ENCODE measurements around the gene GABBR2.

The GABBR2 gene

GRCh38 chr9:98331536-98332259 lies 377.0 kb downstream of the GABBR2 start:
- DNase-seq: no peak

- no peak for DNase-seq
Measured at GRCh38 chr9:98330831-98331230, 377.9 kb downstream of the GABBR2 start.

GRCh38 chr9:98329904-98330303 lies 378.8 kb downstream of the GABBR2 start:
- no peak for DNase-seq

- no peak for DNase-seq
Measured at GRCh38 chr9:98329281-98329680, 379.5 kb downstream of the GABBR2 start.

- no peak for DNase-seq
Measured at GRCh38 chr9:98328770-98329169, 380.0 kb downstream of the GABBR2 start.

- DNase-seq: no peak
Measured at GRCh38 chr9:98328141-98328540, 380.6 kb downstream of the GABBR2 start.

- no peak for DNase-seq
Measured at GRCh38 chr9:98327249-98327561, 381.5 kb downstream of the GABBR2 start.

- DNase-seq: no peak
Measured at GRCh38 chr9:98326459-98327248, 382.1 kb downstream of the GABBR2 start.

GRCh38 chr9:98324801-98325200 lies 383.9 kb downstream of the GABBR2 start:
- DNase-seq: no peak

GRCh38 chr9:98323831-98324135 lies 385.0 kb downstream of the GABBR2 start:
- no peak for DNase-seq

- no peak for DNase-seq
Measured at GRCh38 chr9:98323051-98323830, 385.5 kb downstream of the GABBR2 start.

- DNase-seq: no peak
Measured at GRCh38 chr9:98321269-98321668, 387.5 kb downstream of the GABBR2 start.

GRCh38 chr9:98318834-98319478 lies 389.8 kb downstream of the GABBR2 start:
- DNase-seq: no peak

- no peak for DNase-seq
Measured at GRCh38 chr9:98318041-98318790, 390.5 kb downstream of the GABBR2 start.

- DNase-seq: no peak
Measured at GRCh38 chr9:98317134-98317857, 391.4 kb downstream of the GABBR2 start.

GRCh38 chr9:98316445-98317133 lies 392.1 kb downstream of the GABBR2 start:
- no peak for DNase-seq

- peak; percentile 73 for DNase-seq
Measured at GRCh38 chr9:98315551-98316060, 393.1 kb downstream of the GABBR2 start.

- DNase-seq: no peak
Measured at GRCh38 chr9:98315067-98315453, 393.7 kb downstream of the GABBR2 start.

GRCh38 chr9:98314381-98315066 lies 394.2 kb downstream of the GABBR2 start:
- no peak for DNase-seq

GRCh38 chr9:98312365-98312764 lies 396.4 kb downstream of the GABBR2 start:
- DNase-seq: no peak

- DNase-seq: no peak
Measured at GRCh38 chr9:98311541-98311940, 397.2 kb downstream of the GABBR2 start.
